Measurements from ENCODE around the gene SMC6.

DNA sequence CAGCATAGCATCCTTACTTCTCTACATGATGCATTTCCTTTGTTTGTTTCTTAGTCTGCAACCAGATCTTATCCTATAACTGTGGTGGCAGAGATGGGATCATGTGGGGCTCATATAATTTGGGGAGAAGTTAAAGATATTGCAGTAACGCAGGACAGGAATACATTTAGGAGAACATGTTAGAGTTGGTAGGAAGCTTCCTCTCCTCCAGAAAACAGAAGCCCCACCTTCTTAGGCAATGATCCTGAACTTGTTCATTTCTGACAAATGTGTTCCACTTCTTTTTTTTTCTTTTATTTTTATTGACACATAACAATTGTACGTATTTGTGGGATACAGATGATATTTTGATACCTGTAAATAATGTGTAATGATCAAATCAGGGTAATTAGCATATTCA is 113.2 kb downstream of the SMC6 start:
- TF ChIP-seq CTCF (IDR thresholded peaks at IDR 0.05) (no peak), POLR2A (IDR thresholded peaks at IDR 0.05) (no peak)
